H9 (cell line): ENCODE measurements around the gene XRN2. TPM values are rescaled to one million over a fixed set of nuclear protein-coding genes. Genes with fewer than 3 reads are reported as not detected.

Experiments used
- DNase-seq: peaks from one replicate; pipeline ENCODE4 v3.0.0-alpha.2; 2017
- H2AFZ ChIP-seq: one replicate; pipeline ENCODE4 v1.6.1; 2013; ENCODE audit warnings: mild to moderate bottlenecking, low read length, control low read depth, moderate library complexity
- H2AK5ac ChIP-seq: 2 replicates; pipeline ENCODE4 v1.6.1; 2013; ENCODE audit warnings: low read length, control low read depth, mixed read lengths; ENCODE audit not compliant: insufficient read length
- H2BK120ac ChIP-seq: one replicate; pipeline ENCODE4 v1.6.1; 2013; ENCODE audit warnings: low read depth, mild to moderate bottlenecking, low read length, control low read depth, inconsistent platforms; ENCODE audit not compliant: poor library complexity, severe bottlenecking
- H2BK12ac ChIP-seq: 2 replicates; pipeline ENCODE4 v1.6.1; 2013; ENCODE audit warnings: low read length, control low read depth, mixed read lengths, low read depth; ENCODE audit not compliant: insufficient read length
- H2BK15ac ChIP-seq: 2 replicates; pipeline ENCODE4 v1.6.1; 2013; ENCODE audit warnings: low read depth, low read length, control low read depth
- H2BK20ac ChIP-seq: one replicate; pipeline ENCODE4 v1.6.1; 2013; ENCODE audit warnings: low read depth, mild to moderate bottlenecking, low read length, control low read depth, inconsistent platforms; ENCODE audit not compliant: poor library complexity, severe bottlenecking
- H2BK5ac ChIP-seq: 2 replicates; pipeline ENCODE4 v1.6.1; 2013; ENCODE audit warnings: low read length, control low read depth, mixed read lengths; ENCODE audit not compliant: insufficient read length
- H3K14ac ChIP-seq: 2 replicates; pipeline ENCODE4 v1.6.1; 2013; ENCODE audit warnings: low read length, control low read depth; ENCODE audit not compliant: insufficient read depth
- H3K18ac ChIP-seq: 2 replicates; pipeline ENCODE4 v1.6.1; 2013; ENCODE audit warnings: low read depth, mild to moderate bottlenecking, mixed read lengths, low read length, control low read depth; ENCODE audit not compliant: insufficient read length
- H3K23ac ChIP-seq: 2 replicates; pipeline ENCODE4 v1.6.1; 2013; ENCODE audit warnings: low read length, control low read depth, mixed read lengths, low read depth; ENCODE audit not compliant: insufficient read length
- H3K23me2 ChIP-seq: 2 replicates; pipeline ENCODE4 v1.6.1; 2013; ENCODE audit warnings: low read depth, mild to moderate bottlenecking, mixed read lengths, low read length, control low read depth; ENCODE audit not compliant: insufficient read length, poor library complexity, severe bottlenecking
- H3K27ac ChIP-seq: 2 replicates; pipeline ENCODE4 v1.5.1; 2013; ENCODE audit warnings: low read length, control low read depth, mixed read lengths, low read depth; ENCODE audit not compliant: insufficient read length
- H3K27me3 ChIP-seq: 2 replicates; pipeline ENCODE4 v1.6.1; 2013; ENCODE audit warnings: low read length, control low read depth, inconsistent platforms; ENCODE audit not compliant: insufficient read depth
- H3K4ac ChIP-seq: 2 replicates; pipeline ENCODE4 v1.6.1; 2013; ENCODE audit warnings: low read depth, mild to moderate bottlenecking, control low read depth, inconsistent platforms, low read length, moderate library complexity
- H3K4me1 ChIP-seq: 2 replicates; pipeline ENCODE4 v1.6.1; 2013; ENCODE audit warnings: low read length, control low read depth, inconsistent platforms; ENCODE audit not compliant: insufficient read depth
- H3K4me2 ChIP-seq: 2 replicates; pipeline ENCODE4 v1.6.1; 2013; ENCODE audit warnings: low read length, control low read depth, mixed read lengths; ENCODE audit not compliant: insufficient read length, insufficient read depth
- H3K56ac ChIP-seq: 2 replicates; pipeline ENCODE4 v1.6.1; 2013; ENCODE audit warnings: low read depth, mild to moderate bottlenecking, mixed read lengths, low read length, control low read depth; ENCODE audit not compliant: insufficient read length
- H3K79me1 ChIP-seq: 2 replicates; pipeline ENCODE4 v1.6.1; 2013; ENCODE audit warnings: low read depth, mild to moderate bottlenecking, moderate library complexity, low read length, control low read depth, inconsistent platforms; ENCODE audit not compliant: insufficient read depth, poor library complexity, severe bottlenecking
- H3K79me2 ChIP-seq: 2 replicates; pipeline ENCODE4 v1.6.1; 2013; ENCODE audit warnings: low read length, control low read depth, inconsistent platforms; ENCODE audit not compliant: insufficient read depth
- H3K9ac ChIP-seq: 2 replicates; pipeline ENCODE4 v1.6.1; 2013; ENCODE audit warnings: low read length, control low read depth, mixed read lengths; ENCODE audit not compliant: insufficient read length; ENCODE audit errors: extremely low read depth
- H3K9me3 ChIP-seq: one replicate; pipeline ENCODE4 v1.6.1; 2013; ENCODE audit warnings: low read depth, low read length, inconsistent platforms; ENCODE audit not compliant: control insufficient read depth
- H3T11ph ChIP-seq: one replicate; pipeline ENCODE4 v1.6.1; 2013; ENCODE audit warnings: mild to moderate bottlenecking, low read length, control low read depth, inconsistent platforms
- H4K20me1 ChIP-seq: one replicate; pipeline ENCODE4 v1.6.1; 2013; ENCODE audit not compliant: control insufficient read depth, insufficient read length, insufficient read depth
- H4K5ac ChIP-seq: 2 replicates; pipeline ENCODE4 v1.6.1; 2013; ENCODE audit warnings: low read depth, mild to moderate bottlenecking, mixed read lengths, low read length, control low read depth; ENCODE audit not compliant: insufficient read length
- H4K8ac ChIP-seq: replicated peaks from 2 replicates; pipeline ENCODE4 v1.6.1; 2013; ENCODE audit warnings: low read length, control low read depth, mixed read lengths, low read depth; ENCODE audit not compliant: insufficient read length
- H4K91ac ChIP-seq: 2 replicates; pipeline ENCODE4 v1.6.1; 2013; ENCODE audit warnings: low read depth, mild to moderate bottlenecking, moderate library complexity, mixed read lengths, low read length, control low read depth; ENCODE audit not compliant: insufficient read length
- H3K27ac Mint-ChIP-seq, 3 experiments: 2 replicates in 2 of 3; 3 replicates in 1 of 3; pipeline ENCODE4 v1.8.0; 2020 to 2021; ENCODE audit warnings: mixed read lengths in 3 of 3, mild to moderate bottlenecking in 1 of 3, moderate library complexity in 1 of 3
- H3K27me3 Mint-ChIP-seq: 2 replicates; pipeline ENCODE4 v1.8.0; 2021; ENCODE audit warnings: low read depth, mild to moderate bottlenecking, moderate library complexity, mixed read lengths
- H3K36me3 Mint-ChIP-seq, 3 experiments: 2 replicates in 2 of 3; 3 replicates in 1 of 3; pipeline ENCODE4 v1.8.0; 2020 to 2021; ENCODE audit warnings: low read depth in 3 of 3, mixed read lengths in 3 of 3; ENCODE audit not compliant: insufficient read depth in 1 of 3
- H3K4me1 Mint-ChIP-seq, 2 experiments: 2 replicates each; pipeline ENCODE4 v1.8.0; 2020; ENCODE audit warnings: mixed read lengths in 2 of 2
- H3K4me3 Mint-ChIP-seq, 2 experiments: 2 replicates in 1 of 2; 3 replicates in 1 of 2; pipeline ENCODE4 v1.8.0; 2020 to 2021; ENCODE audit warnings: mild to moderate bottlenecking in 2 of 2, mixed read lengths in 2 of 2, moderate library complexity in 1 of 2
- H3K9me3 Mint-ChIP-seq, 2 experiments: 2 replicates in 1 of 2; 3 replicates in 1 of 2; pipeline ENCODE4 v1.8.0; 2020; ENCODE audit warnings: mild to moderate bottlenecking in 2 of 2, mixed read lengths in 2 of 2, moderate library complexity in 1 of 2
- WGBS: extraction: QIAGEN DNeasy Blood & Tissue Kit; methylation state at CpG from one replicate; pipeline ENCODE4 v1.1.7; 2013; ENCODE audit warnings: missing lambda C conversion rate, low lambda C conversion rate, mixed read lengths; ENCODE audit not compliant: insufficient read length; ENCODE audit errors: extremely low coverage; 5-methylcytosine and 5-hydroxymethylcytosine counted together
- total RNA-seq: library from RNA; stranded (reverse); gene quantifications from 2 replicates; pipeline ENCODE4 v1.2.1, GENCODE V29; 2021
- TF ChIP-seq, protein P1 (sequence below): fragments of 200-600 bp; sonication (generic); conservative IDR thresholded peaks from 3 replicates; pipeline ENCODE4 v1.8.0; 2021; ENCODE audit warnings: antibody characterized with exemption, mild to moderate bottlenecking

Gene XRN2
- total RNA-seq, 1 experiment from 2014 or later = 96.7 TPM

GRCh38 chr20:21373436-21373835 is 70.3 kb downstream of the XRN2 start:
- Mint-ChIP-seq H3K27me3 (no peaks in the 10 kb centered on the region), H3K27ac (peak overlapping the region in 1 of 3 experiments; percentile 9; a peak in 2 of 7 replicates), H3K9me3 (no peaks in the 10 kb centered on the region), H3K36me3 (peaks cover 10 to 44% (median 26%) of the 10 kb centered on the region in 3 experiments; a peak in 6 of 7 replicates), H3K4me1 (peaks cover 9 to 11% of the 10 kb centered on the region in 2 experiments; a peak in 3 of 4 replicates), H3K4me3 (no peak overlapping the region)
- Histone ChIP-seq H4K91ac (no peak overlapping the region), H2BK20ac (no peak overlapping the region), H3K9ac (no peak overlapping the region), H3K56ac (no peak overlapping the region), H2AFZ (no peak overlapping the region), H3K4me1 (no peaks in the 10 kb centered on the region), H3K23ac (no peak overlapping the region), H2BK120ac (no peak overlapping the region), H3K4me2 (no peak overlapping the region), H3K23me2 (no peaks in the 10 kb centered on the region), H4K5ac (no peak overlapping the region), H4K20me1 (no peaks in the 10 kb centered on the region), H3K27ac (no peak overlapping the region), H3K4ac (no peak overlapping the region), H2BK15ac (no peak overlapping the region), H2AK5ac (no peak overlapping the region), H3K79me2 (peaks cover 4% of the 10 kb centered on the region; the same call in 1 of the 2 replicates), H3K14ac (no peak overlapping the region), H3K9me3 (no peaks in the 10 kb centered on the region), H3K27me3 (no peaks in the 10 kb centered on the region), H2BK5ac (no peak overlapping the region), H4K8ac (no peak overlapping the region), H3K18ac (no peak overlapping the region), H3K79me1 (peaks cover 2% of the 10 kb centered on the region), H2BK12ac (no peak overlapping the region), H3T11ph (no peak overlapping the region)
- no peak for DNase-seq
- TF ChIP-seq, protein P1, sequence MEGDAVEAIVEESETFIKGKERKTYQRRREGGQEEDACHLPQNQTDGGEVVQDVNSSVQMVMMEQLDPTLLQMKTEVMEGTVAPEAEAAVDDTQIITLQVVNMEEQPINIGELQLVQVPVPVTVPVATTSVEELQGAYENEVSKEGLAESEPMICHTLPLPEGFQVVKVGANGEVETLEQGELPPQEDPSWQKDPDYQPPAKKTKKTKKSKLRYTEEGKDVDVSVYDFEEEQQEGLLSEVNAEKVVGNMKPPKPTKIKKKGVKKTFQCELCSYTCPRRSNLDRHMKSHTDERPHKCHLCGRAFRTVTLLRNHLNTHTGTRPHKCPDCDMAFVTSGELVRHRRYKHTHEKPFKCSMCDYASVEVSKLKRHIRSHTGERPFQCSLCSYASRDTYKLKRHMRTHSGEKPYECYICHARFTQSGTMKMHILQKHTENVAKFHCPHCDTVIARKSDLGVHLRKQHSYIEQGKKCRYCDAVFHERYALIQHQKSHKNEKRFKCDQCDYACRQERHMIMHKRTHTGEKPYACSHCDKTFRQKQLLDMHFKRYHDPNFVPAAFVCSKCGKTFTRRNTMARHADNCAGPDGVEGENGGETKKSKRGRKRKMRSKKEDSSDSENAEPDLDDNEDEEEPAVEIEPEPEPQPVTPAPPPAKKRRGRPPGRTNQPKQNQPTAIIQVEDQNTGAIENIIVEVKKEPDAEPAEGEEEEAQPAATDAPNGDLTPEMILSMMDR = no peak
- no CpG with 5 or more reads among the region's 1 CpG for WGBS
